Activated CD4-positive, CD25-positive, alpha-beta regulatory T cell (primary cell): ENCODE results near the gene MADCAM1.
A peak's percentile ranks its signal among the peaks of the same experiment; 100 is the strongest.

Experiments used
- DNase-seq, 4 experiments: peaks; one replicate each; lab custom pipeline; 2025; lab: John Stamatoyannopoulos, UW

Gene MADCAM1

DNA sequence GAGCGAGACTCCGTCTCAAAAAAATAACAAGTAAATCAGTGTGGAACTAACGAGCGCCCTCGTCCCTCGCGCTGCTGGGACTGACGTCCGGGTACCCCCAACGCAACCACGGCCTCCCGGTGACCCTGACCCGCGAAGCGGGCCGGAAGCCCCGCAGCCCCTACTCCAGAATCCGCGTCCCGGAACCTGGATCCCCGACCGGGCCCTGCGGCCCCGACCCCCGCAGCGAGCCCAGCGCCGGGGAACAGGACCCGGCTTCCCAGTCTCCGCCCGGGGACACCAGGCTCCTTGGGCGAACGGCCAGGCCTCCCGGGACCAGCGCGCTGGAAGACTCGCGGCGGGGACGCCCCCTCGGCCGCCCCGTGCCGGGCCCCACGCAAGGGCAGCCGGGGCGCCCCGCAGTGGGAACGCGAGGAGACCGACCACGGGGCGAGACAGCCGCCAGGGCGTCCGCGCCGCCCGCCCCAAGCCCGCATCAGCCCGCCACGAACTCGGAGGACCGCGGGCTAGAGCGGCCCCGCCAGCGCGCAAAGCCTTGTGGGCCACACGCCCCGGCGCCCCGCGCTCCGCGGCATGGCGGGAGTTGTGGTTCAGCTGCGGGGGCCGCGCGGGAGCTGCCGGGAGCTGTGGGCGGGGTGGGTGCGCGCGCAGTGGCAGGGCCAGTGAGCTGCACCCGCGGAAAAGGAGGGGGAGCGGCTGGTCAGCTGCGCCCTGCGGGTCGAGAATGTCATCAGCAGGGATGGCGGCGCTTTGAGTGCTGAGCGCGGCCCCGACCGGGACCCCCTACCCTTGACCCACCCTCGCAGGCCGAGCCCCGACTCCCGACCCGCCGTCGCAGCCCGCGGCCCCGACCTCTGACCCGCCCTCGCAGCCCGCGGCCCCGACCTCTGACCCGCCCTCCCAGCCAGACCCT lies 7.5 kb upstream of the MADCAM1 start:
- peak; percentile 81 to 94 (median 88) for DNase-seq

DNA sequence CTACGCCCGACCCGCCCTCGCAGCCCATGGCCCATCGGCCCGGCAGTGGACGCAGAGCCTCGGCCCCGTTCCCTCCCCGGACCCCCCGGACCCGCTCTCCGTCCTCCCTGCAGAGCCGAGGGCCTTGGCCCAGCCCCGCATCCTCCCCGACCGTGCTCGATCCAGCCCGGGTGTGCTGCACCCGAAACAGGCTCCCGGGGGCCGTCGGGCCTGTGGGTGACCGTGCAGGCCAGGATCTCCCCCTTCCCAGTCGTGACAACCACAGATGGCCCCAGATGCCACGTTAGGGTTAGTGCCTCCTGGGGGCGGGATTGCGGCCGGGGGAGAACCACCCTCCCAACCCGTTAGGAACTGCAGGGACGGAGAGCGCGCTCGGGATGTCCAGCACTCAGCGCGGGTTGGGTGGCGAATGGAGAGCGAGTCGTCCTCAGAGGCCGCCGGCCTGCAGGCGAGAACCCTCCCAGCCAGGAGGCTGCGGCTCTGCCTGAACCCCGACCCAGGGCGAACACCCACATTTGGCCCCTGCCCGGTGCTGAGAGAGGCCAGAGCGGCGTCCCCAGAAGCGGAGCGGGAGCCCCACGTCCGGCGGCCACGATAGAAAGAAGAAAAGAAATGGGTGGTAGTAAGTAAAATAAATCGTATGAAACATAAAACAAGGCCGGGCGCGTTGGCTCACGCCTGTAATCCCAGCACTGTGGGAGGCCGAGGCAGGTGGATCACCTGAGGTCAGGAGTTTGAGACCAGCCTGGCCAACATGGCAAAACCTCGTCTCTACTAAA lies 6.7 kb upstream of the MADCAM1 start:
- DNase-seq, result no peak

DNA sequence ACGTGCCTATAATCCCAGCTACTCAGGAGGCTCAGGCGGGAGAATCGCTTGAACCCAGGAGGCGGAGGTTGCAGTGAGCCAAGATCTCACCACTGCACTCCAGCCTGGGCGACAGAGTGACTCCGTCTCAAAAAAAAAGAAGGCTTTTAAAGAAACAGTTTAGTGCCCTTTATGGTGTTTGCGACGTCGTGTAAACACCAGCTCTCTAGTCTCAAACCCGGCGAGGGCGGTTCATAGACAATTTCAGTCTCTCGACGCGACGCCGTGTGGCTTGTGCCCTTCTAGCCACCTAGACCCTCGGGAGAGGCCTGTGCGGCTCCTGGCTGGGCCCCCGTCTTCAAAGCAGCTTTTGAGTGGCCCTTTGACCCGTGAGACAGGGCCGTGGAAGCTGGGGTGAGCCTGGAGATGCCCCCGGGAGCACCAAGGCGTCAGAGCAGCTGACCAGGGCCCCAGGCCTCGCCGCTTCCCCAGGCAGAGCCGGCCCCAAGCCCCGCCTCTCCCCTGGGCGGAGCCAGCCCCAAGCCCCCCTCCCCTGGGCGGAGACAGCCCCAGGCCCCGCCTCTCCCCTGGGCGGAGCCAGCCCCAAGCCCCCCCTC lies 5.0 kb upstream of the MADCAM1 start:
- no peak for DNase-seq

DNA sequence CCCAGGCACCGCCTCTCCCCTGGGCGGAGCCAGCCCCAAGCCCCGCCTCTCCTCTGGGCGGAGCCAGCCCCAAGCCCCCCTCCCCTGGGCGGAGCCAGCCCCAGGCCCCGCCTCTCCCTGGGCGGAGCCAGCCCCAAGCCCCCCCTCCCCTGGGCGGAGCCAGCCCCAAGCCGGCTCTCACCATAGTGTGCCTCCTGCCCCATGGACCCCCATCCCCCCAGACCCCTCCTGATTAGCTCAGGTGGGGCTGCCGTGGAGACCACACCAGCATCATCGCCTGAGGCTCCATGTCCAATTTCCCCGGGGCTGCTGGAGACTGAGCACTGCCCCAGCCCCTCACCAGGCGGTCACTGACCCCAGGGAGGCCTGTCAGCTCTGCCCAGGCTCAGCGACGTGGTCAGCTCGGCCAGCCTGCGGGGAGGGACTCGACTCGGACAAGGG lies 4.2 kb upstream of the MADCAM1 start:
- peak in 2 of 4 experiments; percentile 27 to 32 for DNase-seq

DNA sequence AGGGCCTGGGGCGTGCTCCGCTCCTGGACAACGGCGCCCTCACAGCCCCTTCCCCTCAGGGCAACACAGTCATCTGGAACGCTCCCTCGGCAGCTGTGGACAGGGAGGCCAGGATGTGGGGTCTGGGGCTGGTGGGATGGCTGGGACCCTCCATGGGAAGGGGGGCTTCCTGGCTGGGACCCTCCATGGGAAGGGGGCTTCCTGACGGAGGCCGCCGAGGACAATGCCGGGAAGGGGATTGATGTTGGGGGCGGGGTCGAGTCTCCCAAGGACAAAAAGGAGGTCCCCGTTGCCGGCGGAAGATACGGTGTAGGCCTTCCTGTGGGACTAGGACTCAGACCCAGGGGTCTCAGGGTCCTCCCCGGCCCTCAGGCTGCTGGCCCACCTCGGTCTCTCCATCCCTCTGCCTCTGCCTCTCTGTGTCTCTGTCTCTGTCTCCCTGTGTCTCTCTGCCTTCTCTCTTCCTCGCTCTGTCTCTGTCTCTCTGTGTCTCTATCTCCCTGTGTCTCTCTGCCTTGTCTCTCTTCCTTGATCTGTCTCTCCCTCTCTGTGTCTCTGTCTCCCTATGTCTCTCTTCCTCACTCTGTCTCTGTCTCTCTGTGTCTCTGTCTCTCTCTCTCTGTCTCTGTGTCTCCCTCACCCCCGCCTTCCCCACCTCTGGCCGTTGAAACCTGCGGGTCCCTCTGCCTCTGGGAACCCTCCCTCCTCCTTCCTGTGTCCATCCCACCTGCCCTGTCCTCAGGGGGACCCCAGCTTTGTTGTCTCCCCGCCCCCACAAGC lies 2.7 kb upstream of the MADCAM1 start:
- no peak for DNase-seq

DNA sequence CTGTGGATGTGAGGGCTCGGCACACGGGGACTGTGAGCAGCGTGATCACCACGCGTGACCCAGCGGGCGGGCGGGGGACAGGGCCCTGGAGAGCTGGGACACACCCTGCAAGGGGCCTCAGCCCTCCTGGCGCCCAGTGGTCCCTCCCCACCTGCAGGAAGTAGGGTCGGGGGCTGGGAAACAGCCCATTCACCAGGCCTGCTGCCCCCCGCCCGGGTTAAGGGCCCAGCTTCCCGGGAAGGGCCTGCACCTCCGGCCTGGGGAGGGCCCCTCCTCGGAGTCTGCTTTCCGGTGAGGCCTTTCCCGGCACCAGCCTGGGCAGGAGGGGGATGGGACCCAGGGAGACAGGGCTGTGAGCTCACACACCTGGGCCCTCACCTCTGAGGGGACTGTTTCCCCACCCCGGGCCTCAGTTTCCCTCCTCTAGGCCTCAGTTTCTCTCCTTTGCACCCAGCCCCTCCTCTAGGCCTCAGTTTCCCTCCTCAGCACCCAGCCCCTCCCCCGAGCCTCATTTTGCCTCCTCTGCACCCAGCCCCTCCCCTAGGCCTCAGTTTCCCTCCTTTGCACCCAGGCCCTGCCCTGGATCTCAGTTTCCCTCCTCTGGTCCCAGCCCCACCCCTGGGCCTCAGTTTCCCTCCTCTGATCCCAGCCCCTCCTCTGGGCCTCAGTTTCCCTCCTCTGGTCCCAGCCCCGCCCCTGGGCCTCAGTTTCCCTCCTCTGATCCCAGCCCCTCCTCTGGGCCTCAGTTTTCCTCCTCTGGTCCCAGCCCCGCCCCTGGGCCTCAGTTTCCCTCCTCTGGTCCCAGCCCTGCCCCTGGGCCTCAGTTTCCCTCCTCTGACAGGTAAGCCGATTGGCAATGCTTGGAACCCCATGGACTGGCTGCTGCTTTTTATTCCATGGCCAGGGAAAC lies 1.9 kb upstream of the MADCAM1 start:
- DNase-seq, result no peak

DNA sequence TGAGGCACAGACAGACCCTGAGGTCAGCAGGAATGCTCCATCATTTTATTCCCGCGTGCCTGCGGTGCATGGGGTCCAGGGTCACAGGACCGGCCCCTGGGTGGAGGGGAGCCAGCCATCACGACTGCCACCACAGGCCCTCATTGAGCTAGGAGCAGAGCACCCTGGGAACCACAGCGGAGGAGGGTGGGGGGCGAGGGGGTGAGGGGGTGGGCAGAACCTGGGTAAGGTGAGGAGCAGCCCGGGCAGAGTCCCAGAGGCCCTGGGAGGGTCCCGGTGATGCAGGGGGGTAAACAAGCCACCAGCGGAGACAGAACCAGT lies 1.2 kb upstream of the MADCAM1 start:
- no peak for DNase-seq

DNA sequence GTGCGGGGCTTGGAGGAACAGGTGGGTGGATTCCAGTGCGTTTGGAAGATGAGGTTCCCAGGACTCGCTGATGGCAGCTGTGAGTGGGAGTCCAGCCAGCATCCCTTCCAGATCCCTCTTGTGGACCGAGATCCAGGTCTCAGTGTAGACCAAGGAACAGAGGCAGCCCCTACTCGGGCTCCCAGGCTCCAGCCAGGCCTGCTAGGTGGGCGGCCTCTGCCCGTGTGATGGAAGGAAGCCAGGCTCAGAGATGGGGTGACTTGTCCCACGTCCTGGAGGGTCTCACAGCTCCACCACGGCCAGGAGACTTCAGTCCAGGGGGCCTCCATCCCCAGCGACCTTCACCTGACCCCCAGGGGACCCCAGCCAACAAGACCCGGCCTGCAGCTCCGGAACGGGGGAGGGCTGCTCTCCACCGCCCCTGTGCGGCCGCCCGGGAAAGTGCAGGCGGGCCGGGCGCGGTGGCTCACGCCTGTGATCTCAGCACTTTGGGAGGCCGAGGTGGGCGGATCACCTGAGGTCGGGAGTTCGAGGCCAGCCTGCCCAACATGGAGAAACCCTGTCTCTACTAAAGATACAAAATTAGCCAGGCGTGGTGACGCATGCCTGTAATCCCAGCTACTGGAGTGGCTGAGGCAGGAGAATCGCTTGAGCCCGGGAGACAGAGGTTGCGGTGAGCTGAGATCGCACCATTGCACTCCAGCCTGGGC lies 729 bp upstream of the MADCAM1 start:
- no peak for DNase-seq

DNA sequence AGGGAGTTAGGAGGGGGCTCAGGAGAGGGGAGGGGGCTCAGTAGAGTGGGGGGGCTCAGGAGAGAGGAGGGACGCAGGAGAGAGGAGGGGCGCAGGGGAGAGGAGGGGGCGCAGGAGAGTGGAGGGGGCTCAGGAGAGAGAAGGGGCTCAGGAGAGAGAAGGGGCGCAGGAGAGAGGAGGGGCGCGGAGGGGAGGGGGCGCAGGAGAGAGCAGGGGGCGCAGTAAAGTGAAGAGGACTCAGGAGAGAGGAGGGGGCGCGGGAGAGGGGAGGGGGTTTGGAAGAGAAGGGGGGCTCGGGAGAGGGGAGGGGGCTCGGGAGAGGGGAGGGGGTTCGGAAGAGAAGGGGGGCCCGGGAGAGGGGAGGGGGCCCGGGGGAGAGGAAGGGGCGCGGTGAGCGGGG lies 700 bp downstream of the MADCAM1 start:
- no peak for DNase-seq

DNA sequence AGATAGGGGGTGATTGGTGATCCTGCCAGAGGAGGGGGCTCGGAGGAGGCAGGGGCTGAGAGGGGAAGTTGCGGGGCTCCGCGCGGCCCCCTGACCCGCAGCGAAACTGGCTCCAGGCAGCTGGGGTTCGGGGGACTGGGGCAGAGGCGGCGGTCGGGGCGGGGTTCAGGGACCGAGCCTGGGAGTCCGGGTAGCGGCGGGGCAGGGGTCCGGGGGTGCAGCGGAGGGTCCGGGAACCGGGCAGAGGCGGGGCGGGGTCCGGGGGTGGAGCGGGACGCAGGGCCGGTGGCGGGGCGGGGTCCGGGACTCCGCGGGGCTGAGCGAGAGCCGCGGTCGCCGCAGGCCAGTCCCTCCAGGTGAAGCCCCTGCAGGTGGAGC lies 1.2 kb downstream of the MADCAM1 start:
- DNase-seq, result no peak

DNA sequence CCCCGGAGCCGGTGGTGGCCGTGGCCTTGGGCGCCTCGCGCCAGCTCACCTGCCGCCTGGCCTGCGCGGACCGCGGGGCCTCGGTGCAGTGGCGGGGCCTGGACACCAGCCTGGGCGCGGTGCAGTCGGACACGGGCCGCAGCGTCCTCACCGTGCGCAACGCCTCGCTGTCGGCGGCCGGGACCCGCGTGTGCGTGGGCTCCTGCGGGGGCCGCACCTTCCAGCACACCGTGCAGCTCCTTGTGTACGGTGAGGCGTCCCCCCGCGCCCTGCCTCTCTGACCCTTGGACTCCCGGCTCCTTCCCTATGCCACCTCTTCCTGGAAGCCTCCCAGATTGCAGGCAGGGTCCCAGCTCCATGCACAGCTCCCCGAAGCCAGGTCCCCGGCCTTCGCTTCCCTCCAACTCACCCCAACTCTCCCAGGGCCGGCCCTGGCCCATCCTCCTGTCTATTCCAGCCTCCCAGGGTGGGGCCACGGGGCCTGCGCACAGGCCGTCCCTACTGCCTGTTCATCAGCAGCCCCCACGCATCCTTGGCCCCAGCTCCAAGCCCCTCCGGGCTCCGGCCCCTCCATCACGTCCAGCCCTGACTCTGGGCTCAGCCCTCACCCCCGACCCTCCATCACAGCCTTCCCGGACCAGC lies 1.7 kb downstream of the MADCAM1 start:
- DNase-seq, result no peak

DNA sequence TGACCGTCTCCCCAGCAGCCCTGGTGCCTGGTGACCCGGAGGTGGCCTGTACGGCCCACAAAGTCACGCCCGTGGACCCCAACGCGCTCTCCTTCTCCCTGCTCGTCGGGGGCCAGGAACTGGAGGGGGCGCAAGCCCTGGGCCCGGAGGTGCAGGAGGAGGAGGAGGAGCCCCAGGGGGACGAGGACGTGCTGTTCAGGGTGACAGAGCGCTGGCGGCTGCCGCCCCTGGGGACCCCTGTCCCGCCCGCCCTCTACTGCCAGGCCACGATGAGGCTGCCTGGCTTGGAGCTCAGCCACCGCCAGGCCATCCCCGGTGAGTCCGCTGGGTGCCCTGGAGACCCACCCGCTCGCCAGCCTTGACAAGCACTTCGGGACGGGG lies 2.2 kb downstream of the MADCAM1 start:
- no peak for DNase-seq

DNA sequence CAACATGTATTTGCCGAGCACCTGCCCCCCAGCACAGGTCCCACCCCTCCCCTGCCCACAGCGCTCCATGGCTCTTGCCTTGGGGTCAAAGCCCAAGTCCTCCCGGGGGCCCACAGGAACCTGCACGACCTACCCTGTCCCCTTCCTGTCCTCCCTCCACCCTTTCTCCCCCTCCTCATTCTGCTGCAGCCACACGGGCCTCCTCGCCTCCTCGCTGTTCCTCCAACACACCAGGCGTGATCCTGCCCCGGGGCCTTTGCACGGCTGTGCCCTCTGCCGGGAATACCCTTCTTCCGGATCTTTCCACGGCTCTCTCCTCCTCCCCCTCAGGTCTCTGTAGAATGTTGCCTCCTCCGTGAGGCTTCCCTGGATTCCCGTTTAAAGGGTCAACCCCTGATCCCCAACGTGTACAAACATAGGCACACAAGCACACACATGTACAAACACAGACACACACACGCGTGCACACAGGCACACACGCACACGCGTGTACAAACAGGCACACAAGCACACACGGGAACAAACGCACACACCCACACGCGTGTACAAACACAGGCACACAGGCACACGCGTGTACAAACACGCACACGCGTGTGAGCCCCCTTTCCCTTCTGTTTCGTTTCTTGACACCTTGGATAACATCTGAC lies 2.8 kb downstream of the MADCAM1 start:
- DNase-seq, result no peak

DNA sequence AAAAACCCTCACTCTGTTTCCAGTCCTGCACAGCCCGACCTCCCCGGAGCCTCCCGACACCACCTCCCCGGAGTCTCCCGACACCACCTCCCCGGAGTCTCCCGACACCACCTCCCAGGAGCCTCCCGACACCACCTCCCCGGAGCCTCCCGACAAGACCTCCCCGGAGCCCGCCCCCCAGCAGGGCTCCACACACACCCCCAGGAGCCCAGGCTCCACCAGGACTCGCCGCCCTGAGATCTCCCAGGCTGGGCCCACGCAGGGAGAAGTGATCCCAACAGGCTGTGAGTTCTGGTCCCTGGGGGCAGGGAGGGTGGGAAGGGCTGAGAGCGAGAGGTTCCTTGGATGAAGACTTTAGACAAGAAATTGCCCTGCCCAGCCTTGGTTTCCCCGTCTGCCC lies 5.4 kb downstream of the MADCAM1 start:
- no peak for DNase-seq

DNA sequence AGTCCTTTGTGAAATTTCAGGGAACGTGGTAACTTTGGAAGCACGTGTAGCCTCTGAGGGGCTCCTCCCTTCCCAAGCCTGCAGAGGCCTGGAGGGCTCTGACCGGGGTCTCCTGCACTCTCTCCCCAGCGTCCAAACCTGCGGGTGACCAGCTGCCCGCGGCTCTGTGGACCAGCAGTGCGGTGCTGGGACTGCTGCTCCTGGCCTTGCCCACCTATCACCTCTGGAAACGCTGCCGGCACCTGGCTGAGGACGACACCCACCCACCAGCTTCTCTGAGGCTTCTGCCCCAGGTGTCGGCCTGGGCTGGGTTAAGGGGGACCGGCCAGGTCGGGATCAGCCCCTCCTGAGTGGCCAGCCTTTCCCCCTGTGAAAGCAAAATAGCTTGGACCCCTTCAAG lies 8.3 kb downstream of the MADCAM1 start:
- no peak for DNase-seq

DNA sequence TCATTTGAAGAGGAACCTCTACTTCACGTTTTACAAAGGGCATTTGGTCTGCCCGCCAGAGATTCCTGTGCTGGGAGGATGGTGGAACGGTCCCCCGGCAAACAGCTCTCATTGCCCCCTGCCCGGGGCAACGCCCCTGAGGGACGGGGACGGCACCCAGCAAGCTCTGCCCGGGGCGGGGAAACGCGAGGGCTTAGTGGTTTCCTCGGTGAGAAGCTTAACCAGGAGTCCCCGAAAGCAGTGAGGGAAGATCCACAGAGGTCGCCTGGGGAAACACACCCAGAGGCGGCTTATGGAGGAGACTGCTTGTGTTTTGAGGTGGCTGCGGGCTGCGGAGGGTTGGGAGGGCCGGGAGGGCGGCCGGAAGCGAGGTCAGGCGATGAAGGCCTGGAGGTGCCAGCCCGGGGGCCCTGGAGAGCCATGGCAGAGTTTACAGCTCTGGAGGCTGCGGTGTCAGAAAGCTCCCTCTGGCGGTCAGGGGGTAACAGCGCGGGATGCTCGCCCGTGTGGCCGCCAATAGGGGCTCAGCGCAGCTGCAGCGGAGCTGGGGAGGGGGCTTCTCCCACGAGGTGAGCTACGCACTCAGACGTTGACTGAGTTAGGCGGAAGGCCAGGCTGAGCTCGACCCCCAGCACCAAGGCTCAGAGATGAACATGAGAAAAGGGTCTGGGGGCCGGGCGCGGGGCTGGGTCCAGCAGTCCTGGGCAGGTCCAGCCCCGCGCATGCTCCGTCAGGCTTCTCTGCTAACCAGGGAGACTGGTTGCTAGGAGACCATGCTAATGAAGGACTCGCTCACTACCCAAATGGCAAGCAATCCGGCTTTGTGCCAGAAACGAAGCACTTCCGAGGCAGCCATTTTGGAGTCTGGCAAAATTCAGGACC lies 10.4 kb downstream of the MADCAM1 start:
- peak; percentile 79 to 89 (median 85) for DNase-seq

DNA sequence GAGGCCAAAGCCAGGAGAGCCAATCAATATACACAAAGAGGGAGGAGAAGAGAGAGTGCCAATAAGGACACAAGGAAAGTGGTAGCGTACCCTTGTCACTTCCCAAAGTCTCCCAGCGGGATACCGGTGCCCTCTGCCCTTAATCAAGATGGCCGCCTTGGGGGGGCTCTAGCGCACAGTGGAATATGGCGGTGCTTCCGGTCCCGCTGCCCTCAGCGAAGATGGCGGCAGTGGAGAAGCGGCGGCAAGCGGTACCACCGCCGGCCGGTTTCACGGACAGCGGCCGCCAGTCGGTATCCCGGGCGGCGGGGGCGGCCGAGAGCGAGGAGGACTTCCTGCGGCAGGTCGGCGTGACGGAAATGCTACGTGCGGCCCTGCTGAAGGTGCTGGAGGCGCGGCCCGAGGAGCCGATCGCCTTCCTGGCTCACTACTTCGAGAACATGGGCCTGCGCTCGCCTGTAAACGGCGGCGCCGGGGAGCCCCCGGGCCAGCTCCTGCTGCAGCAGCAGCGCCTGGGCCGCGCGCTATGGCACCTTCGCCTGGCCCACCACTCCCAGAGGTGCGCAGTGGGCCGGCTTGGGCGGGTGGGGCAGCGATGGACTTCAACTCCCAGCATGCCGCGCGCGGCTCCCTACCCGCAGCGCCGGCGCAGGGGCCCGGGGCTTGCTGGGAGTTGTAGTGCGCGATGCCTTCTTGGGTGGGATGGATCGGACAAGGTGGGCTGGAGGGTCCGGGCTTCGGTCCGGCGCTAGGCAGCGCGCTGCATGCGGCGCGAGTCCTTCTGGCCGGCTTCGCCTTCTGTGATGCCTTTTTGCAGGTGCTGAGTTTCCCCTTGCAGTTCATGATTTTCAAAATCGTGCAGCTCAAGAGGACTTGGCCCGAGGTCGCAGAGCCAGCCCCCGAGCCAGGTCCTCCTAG lies 11.3 kb downstream of the MADCAM1 start, which contains the start of gene TPGS1:
TSS of gene TPGS1 (plus strand) at position 212 of the 918 bp plus-strand sequence. CDS start at position 222, 10 bp downstream.
- peak; percentile 79 to 83 (median 82) for DNase-seq
